ENCODE data around the gene IL1R2. TPM values are rescaled to one million over a fixed set of nuclear protein-coding genes. Genes with fewer than 3 reads are reported as not detected.

Gene IL1R2
- total RNA-seq, 2 donors from 2014 or later: 0.73 TPM; not detected in 1

- Histone ChIP-seq H3K27me3 (ENCODE audit: control insufficient read depth, insufficient read depth, low read length, poor library complexity, severe bottlenecking) (no peaks in the 10 kb centered on the region), H3K4me3 (ENCODE audit: low read length) (no peak overlapping the region), H3K27ac (ENCODE audit: low read depth, low read length) (no peak overlapping the region), H3K9me3 (ENCODE audit: control insufficient read depth, low read length) (peaks cover 17% of the 10 kb centered on the region), H3K36me3 (ENCODE audit: control insufficient read depth, insufficient read depth, low read length) (no peaks in the 10 kb centered on the region), H3K4me1 (ENCODE audit: control insufficient read depth, insufficient read depth, low read length) (peaks cover under 1% of the 10 kb centered on the region), H3K9ac (ENCODE audit: extremely low read depth, low read length, poor library complexity, severe bottlenecking) (no peak overlapping the region)
- H3K4me1 Mint-ChIP-seq: peaks cover 4% of the 10 kb centered on the region
- no peaks in the 10 kb centered on the region for H3K36me3 Mint-ChIP-seq (ENCODE audit: low read depth)
- H3K9me3 Mint-ChIP-seq: peaks cover 9% of the 10 kb centered on the region
- no peak overlapping the region for H3K27ac Mint-ChIP-seq
- DNase-seq: no peak
- no peak for TF ChIP-seq CTCF (conservative IDR thresholded peaks at IDR 0.05)
- no peak overlapping the region for H3K4me3 Mint-ChIP-seq
- no peaks in the 10 kb centered on the region for H3K27me3 Mint-ChIP-seq (ENCODE audit: insufficient read depth)
- WGBS, 2 experiments (ENCODE audit: insufficient coverage in 1 of 2, insufficient read length in 1 of 2): 87 to 89% methylated on average over 6 to 7 of the region's 7 CpGs
These were observed 18.9 kb upstream of the IL1R2 start for GRCh38 chr2:101972621-101973434.

GRCh38 chr2:101974663-101975062 lies 17.1 kb upstream of the IL1R2 start:
- Mint-ChIP-seq H3K9me3 (peaks cover 9% of the 10 kb centered on the region), H3K27me3 (ENCODE audit: insufficient read depth) (no peaks in the 10 kb centered on the region), H3K4me3 (no peak overlapping the region), H3K36me3 (ENCODE audit: low read depth) (no peaks in the 10 kb centered on the region), H3K4me1 (no peaks in the 10 kb centered on the region), H3K27ac (no peak overlapping the region)
- DNase-seq: peak; percentile 78
- Histone ChIP-seq H3K4me1 (ENCODE audit: control insufficient read depth, insufficient read depth, low read length) (no peaks in the 10 kb centered on the region), H3K9me3 (ENCODE audit: control insufficient read depth, low read length) (peaks cover 17% of the 10 kb centered on the region), H3K36me3 (ENCODE audit: control insufficient read depth, insufficient read depth, low read length) (no peaks in the 10 kb centered on the region), H3K27me3 (ENCODE audit: control insufficient read depth, insufficient read depth, low read length, poor library complexity, severe bottlenecking) (no peaks in the 10 kb centered on the region), H3K27ac (ENCODE audit: low read depth, low read length) (no peak overlapping the region), H3K4me3 (ENCODE audit: low read length) (no peak overlapping the region), H3K9ac (ENCODE audit: extremely low read depth, low read length, poor library complexity, severe bottlenecking) (no peak overlapping the region)
- 67 to 73% methylated on average over 5 to 8 of the region's 8 CpGs for WGBS, 2 experiments (ENCODE audit: insufficient coverage in 1 of 2, insufficient read length in 1 of 2)
- TF ChIP-seq CTCF (conservative IDR thresholded peaks at IDR 0.05): no peak

- WGBS, 2 experiments (ENCODE audit: insufficient coverage in 1 of 2, insufficient read length in 1 of 2): 91% methylated on average over 10 to 14 of the region's 17 CpGs
- no peaks in the 10 kb centered on the region for H3K4me1 ChIP-seq (ENCODE audit: control insufficient read depth, insufficient read depth, low read length)
- no peak overlapping the region for H3K27ac Mint-ChIP-seq
These were observed 16.4 kb upstream of the IL1R2 start for GRCh38 chr2:101975171-101975870.

More at GRCh38 chr2:101975171-101975870, 16.4 kb upstream of the IL1R2 start:
- Histone ChIP-seq H3K27ac (ENCODE audit: low read depth, low read length) (no peak overlapping the region), H3K27me3 (ENCODE audit: control insufficient read depth, insufficient read depth, low read length, poor library complexity, severe bottlenecking) (no peaks in the 10 kb centered on the region), H3K9me3 (ENCODE audit: control insufficient read depth, low read length) (peaks cover 13% of the 10 kb centered on the region), H3K36me3 (ENCODE audit: control insufficient read depth, insufficient read depth, low read length) (no peaks in the 10 kb centered on the region), H3K4me3 (ENCODE audit: low read length) (no peak overlapping the region), H3K9ac (ENCODE audit: extremely low read depth, low read length, poor library complexity, severe bottlenecking) (no peak overlapping the region)
- Mint-ChIP-seq H3K4me1 (no peaks in the 10 kb centered on the region), H3K36me3 (ENCODE audit: low read depth) (no peaks in the 10 kb centered on the region), H3K27me3 (ENCODE audit: insufficient read depth) (no peaks in the 10 kb centered on the region), H3K9me3 (peaks cover 2% of the 10 kb centered on the region), H3K4me3 (no peak overlapping the region)
- TF ChIP-seq CTCF (conservative IDR thresholded peaks at IDR 0.05): no peak
- DNase-seq: no peak

Data from endodermal cell (in vitro differentiated cells).